Panc1 (cell line): Measurements from ENCODE around the gene GNMT. TPM values are rescaled to one million over a fixed set of nuclear protein-coding genes. Genes with fewer than 3 reads are reported as not detected.

ENCODE experiments used
- ATAC-seq: fragments of 200-7000 bp; cut with Tn5 transposase; 2 replicates; pipeline ENCODE4 v1.9.1; 2020; ENCODE audit warnings: mild to moderate bottlenecking, moderate library complexity
- BruUV-seq: library from RNA; stranded (reverse); fragments of 400-500 nt; replicated peaks from 2 replicates; lab custom pipeline; 2021; lab: Mats Ljungman, UMichigan
- CTCF ChIA-PET: fragments of 300-600 bp; sonication (Branson Sonifier 250); formaldehyde crosslinking; loops from one replicate; lab custom pipeline; 2022; ENCODE audit warnings: antibody characterized with exemption; lab: Charles Lee
- POLR2A ChIA-PET: fragments of 300-600 bp; sonication (Branson Sonifier 250); formaldehyde crosslinking; loops from one replicate; lab custom pipeline; 2022; ENCODE audit warnings: antibody characterized with exemption; lab: Charles Lee
- DNase-seq: peaks from one replicate; pipeline ENCODE4 v3.0.0-alpha.2; 2010; ENCODE audit warnings: low read depth, low spot score
- H3K27ac ChIP-seq: 2 replicates; pipeline ENCODE4 v1.5.1; 2011; ENCODE audit warnings: mild to moderate bottlenecking, low read length, inconsistent platforms
- H3K27me3 ChIP-seq: fragments of 200-500 bp; sonication (Bioruptor generic); 2 replicates; pipeline ENCODE4 v1.6.0; 2014; ENCODE audit warnings: low read length, inconsistent platforms; ENCODE audit not compliant: control insufficient read depth, insufficient read depth
- H3K36me3 ChIP-seq: fragments of 200-500 bp; sonication (Bioruptor generic); 2 replicates; pipeline ENCODE4 v1.5.1; 2014; ENCODE audit warnings: inconsistent platforms, mild to moderate bottlenecking, low read length, moderate library complexity; ENCODE audit not compliant: control insufficient read depth, insufficient read depth
- H3K4me1 ChIP-seq: 2 replicates; pipeline ENCODE4 v1.5.1; 2011; ENCODE audit warnings: inconsistent platforms, mild to moderate bottlenecking, low read length, moderate library complexity; ENCODE audit not compliant: control insufficient read depth, insufficient read depth
- H3K4me3 ChIP-seq, 2 experiments: 2 replicates each; pipeline ENCODE4 v1.5.1; 2011 to 2012; ENCODE audit warnings: low read depth in 2 of 2, low read length in 2 of 2, mild to moderate bottlenecking in 2 of 2, inconsistent platforms in 1 of 2, moderate library complexity in 1 of 2
- H3K9me3 ChIP-seq: fragments of 200-500 bp; sonication (Bioruptor generic); 2 replicates; pipeline ENCODE4 v1.5.1; 2014; ENCODE audit warnings: low read depth, mild to moderate bottlenecking, inconsistent platforms, low read length, moderate library complexity; ENCODE audit not compliant: control insufficient read depth, insufficient read depth
- CTCF ChIP-seq: fragments of 450-650 bp; IDR thresholded peaks from 2 replicates; pipeline ENCODE4 v1.5.1; 2017; ENCODE audit warnings: mild to moderate bottlenecking
- POLR2AphosphoS5 ChIP-seq: IDR thresholded peaks from 2 replicates; pipeline ENCODE4 v1.6.1; 2012; ENCODE audit warnings: mild to moderate bottlenecking, low read depth, low read length, moderate library complexity
- REST ChIP-seq, 2 experiments: IDR thresholded peaks; 2 replicates each; pipeline ENCODE4 v1.6.1; 2011 to 2012; ENCODE audit warnings: low read depth in 2 of 2, control low read depth in 1 of 2, low read length in 1 of 2, mild to moderate bottlenecking in 1 of 2, moderate library complexity in 1 of 2; ENCODE audit not compliant: insufficient read depth in 1 of 2
- SIN3A ChIP-seq: IDR thresholded peaks from 2 replicates; pipeline ENCODE4 v1.6.1; 2012; ENCODE audit warnings: low read depth, mild to moderate bottlenecking, low read length, moderate library complexity, borderline replicate concordance; ENCODE audit not compliant: insufficient read depth
- TCF7L2 ChIP-seq: IDR thresholded peaks from 2 replicates; pipeline ENCODE4 v1.6.1; 2011; ENCODE audit warnings: mild to moderate bottlenecking, low read depth, low read length, inconsistent platforms
- in situ Hi-C: cut with HindIII; loops from 2 replicates; pipeline ENCODE4 v1.10.0; 2016; ENCODE audit warnings: low sequenced_read_pairs, low pct_unique_long_range_greater_than_20kb
- intact Hi-C: fragments of 100-400 bp; cut with micrococcal nuclease; formaldehyde crosslinking; loops from one replicate; pipeline ENCODE4 v1.10.0; 2022; ENCODE audit not compliant: unreplicated experiment
- total RNA-seq: library from RNA; stranded (reverse); gene quantifications from one replicate; pipeline ENCODE4 v1.2.1, GENCODE V29; 2021; ENCODE audit not compliant: unreplicated experiment

The GNMT gene
- total RNA-seq, 1 experiment from 2014 or later: 0.72 TPM

GRCh38 chr6:42961020-42961470, 491 bp downstream of the GNMT start:
- no TSS peak for BruUV-seq
- CTCF ChIA-PET: no interaction called here
- H3K36me3 ChIP-seq: peaks cover 6% of the 10 kb centered on the region; the same call in 1 of the 2 replicates
- H3K27me3 ChIP-seq: no peaks in the 10 kb centered on the region
- ATAC-seq (peak; percentile 2; the same call in 1 of the 2 replicates), DNase-seq (no peak)
- in situ Hi-C loops: no loop called here
- POLR2A ChIA-PET: no interaction called here
- H3K27ac ChIP-seq: no peak overlapping the region
- peak overlapping the region; percentile 55 to 84 for H3K4me3 ChIP-seq
- H3K9me3 ChIP-seq: no peaks in the 10 kb centered on the region
- H3K4me1 ChIP-seq: peaks cover 7% of the 10 kb centered on the region
- intact Hi-C loops: loop anchor here (10.0 kb wide), 1 partner anchor 56 kb away; no protein-coding TSS in a partner anchor
- TF ChIP-seq REST (IDR thresholded peaks at IDR 0.05; ENCODE audit: insufficient read depth in 1 of 2, low read depth in 2 of 2, low read length in 1 of 2): 0 out of 4 replicates have a peak, but pooled peaks of 1 of the 2 experiments have one; percentile 20
- TF ChIP-seq SIN3A: no peak

GRCh38 chr6:42962096-42962495, 1.5 kb downstream of the GNMT start:
- no peaks in the 10 kb centered on the region for H3K27me3 ChIP-seq
- CTCF ChIA-PET: no interaction called here
- H3K9me3 ChIP-seq: no peaks in the 10 kb centered on the region
- BruUV-seq: no TSS peak
- ATAC-seq (no peak), DNase-seq (no peak)
- H3K36me3 ChIP-seq: peaks cover 6% of the 10 kb centered on the region; the same call in 1 of the 2 replicates
- intact Hi-C loops (loop anchor here (10.0 kb wide), 1 partner anchor 57 kb away; no protein-coding TSS in a partner anchor), in situ Hi-C loops (no loop called here)
- peaks cover 7% of the 10 kb centered on the region for H3K4me1 ChIP-seq
- H3K4me3 ChIP-seq: no peak overlapping the region
- POLR2A ChIA-PET: interaction anchor here (0.6 kb wide), 2 partner anchors 9 to 189 kb away, joined by 4 to 5 read pairs; no protein-coding TSS in a partner anchor
- no peak for TF ChIP-seq REST (IDR thresholded peaks at IDR 0.05; ENCODE audit: insufficient read depth in 1 of 2, low read depth in 2 of 2, low read length in 1 of 2)
- no peak for TF ChIP-seq CTCF
- no peak for TF ChIP-seq POLR2AphosphoS5
- no peak for TF ChIP-seq SIN3A
- TF ChIP-seq TCF7L2: no peak
- no peak overlapping the region for H3K27ac ChIP-seq
